ENCODE results near the gene RABL6.

RABL6 gene

GRCh38 chr9:136889858-136890257 is 82.1 kb downstream of the RABL6 start:
- no peak overlapping the region for H3K4me3 ChIP-seq (replicated peaks in 1 of 2; ENCODE audit: low read depth in 2 of 2, low read length in 2 of 2)
- DNase-seq (ENCODE audit: low read depth in 2 of 2): no peak
- TF ChIP-seq CTCF (IDR thresholded peaks at IDR 0.05; ENCODE audit: low read depth, low read length): no peak

- no peak for TF ChIP-seq CTCF (IDR thresholded peaks at IDR 0.05; ENCODE audit: low read depth, low read length)
- no peak for DNase-seq (ENCODE audit: low read depth in 2 of 2)
- H3K4me3 ChIP-seq (replicated peaks in 1 of 2; ENCODE audit: low read depth in 2 of 2, low read length in 2 of 2): no peak overlapping the region
Measured at GRCh38 chr9:136890661-136891060, 82.9 kb downstream of the RABL6 start.

Data from cardiac fibroblast (primary cell).